ENCODE measurements around the gene NAA20. TPM values are rescaled to one million over a fixed set of nuclear protein-coding genes. Genes with fewer than 3 reads are reported as not detected.

NAA20 gene
- total RNA-seq, 1 donor from 2014 or later = 53.6 TPM

GRCh38 chr20:20063941-20064702, 47.0 kb downstream of the NAA20 start:
- no peak for DNase-seq (ENCODE audit: low read depth)
- TF ChIP-seq, protein P1, sequence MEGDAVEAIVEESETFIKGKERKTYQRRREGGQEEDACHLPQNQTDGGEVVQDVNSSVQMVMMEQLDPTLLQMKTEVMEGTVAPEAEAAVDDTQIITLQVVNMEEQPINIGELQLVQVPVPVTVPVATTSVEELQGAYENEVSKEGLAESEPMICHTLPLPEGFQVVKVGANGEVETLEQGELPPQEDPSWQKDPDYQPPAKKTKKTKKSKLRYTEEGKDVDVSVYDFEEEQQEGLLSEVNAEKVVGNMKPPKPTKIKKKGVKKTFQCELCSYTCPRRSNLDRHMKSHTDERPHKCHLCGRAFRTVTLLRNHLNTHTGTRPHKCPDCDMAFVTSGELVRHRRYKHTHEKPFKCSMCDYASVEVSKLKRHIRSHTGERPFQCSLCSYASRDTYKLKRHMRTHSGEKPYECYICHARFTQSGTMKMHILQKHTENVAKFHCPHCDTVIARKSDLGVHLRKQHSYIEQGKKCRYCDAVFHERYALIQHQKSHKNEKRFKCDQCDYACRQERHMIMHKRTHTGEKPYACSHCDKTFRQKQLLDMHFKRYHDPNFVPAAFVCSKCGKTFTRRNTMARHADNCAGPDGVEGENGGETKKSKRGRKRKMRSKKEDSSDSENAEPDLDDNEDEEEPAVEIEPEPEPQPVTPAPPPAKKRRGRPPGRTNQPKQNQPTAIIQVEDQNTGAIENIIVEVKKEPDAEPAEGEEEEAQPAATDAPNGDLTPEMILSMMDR (IDR thresholded peaks at IDR 0.05; ENCODE audit: insufficient read depth, low read length, poor library complexity, severe bottlenecking) = no peak
- Histone ChIP-seq H3K4me3 (ENCODE audit: low read depth, low read length) (no peak overlapping the region), H3K27me3 (ENCODE audit: control insufficient read depth, insufficient read depth, low read length) (no peaks in the 10 kb centered on the region), H3K36me3 (ENCODE audit: control insufficient read depth, insufficient read depth, low read length) (no peaks in the 10 kb centered on the region)

DNA sequence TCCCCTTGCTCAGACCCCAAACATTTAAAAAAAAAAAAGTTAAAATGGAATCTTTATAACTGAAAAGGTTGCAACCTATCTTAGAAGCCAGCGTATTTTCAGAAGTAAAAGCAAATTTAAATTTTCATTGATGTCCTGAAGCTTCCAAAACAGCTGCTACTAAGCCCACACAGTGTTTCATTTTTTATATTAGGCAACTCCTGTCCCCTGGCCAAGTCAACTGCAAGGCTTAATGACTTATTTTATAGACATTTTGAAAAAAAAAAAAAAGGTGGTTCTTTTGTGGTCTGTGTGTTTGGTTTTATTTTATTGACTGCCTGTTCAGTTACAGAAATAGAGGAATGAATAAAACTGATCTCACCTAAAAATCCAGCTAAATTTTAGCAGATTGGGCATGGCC, 48.2 kb downstream of the NAA20 start:
- DNase-seq (ENCODE audit: low read depth) = no peak

GRCh38 chr20:20070871-20071726, 53.9 kb downstream of the NAA20 start:
- no peak overlapping the region for H3K4me3 ChIP-seq (ENCODE audit: low read depth, low read length)
- TF ChIP-seq, protein P1 (IDR thresholded peaks at IDR 0.05; ENCODE audit: insufficient read depth, low read length, poor library complexity, severe bottlenecking) = no peak
- no peaks in the 10 kb centered on the region for H3K36me3 ChIP-seq (ENCODE audit: control insufficient read depth, insufficient read depth, low read length)
- no peaks in the 10 kb centered on the region for H3K27me3 ChIP-seq (ENCODE audit: control insufficient read depth, insufficient read depth, low read length)
- DNase-seq (ENCODE audit: low read depth) = no peak

More for the DNA sequence above, 48.2 kb downstream of the NAA20 start:
- TF ChIP-seq, protein P1 (IDR thresholded peaks at IDR 0.05; ENCODE audit: insufficient read depth, low read length, poor library complexity, severe bottlenecking) = no peak
- no peaks in the 10 kb centered on the region for H3K36me3 ChIP-seq (ENCODE audit: control insufficient read depth, insufficient read depth, low read length)
- H3K27me3 ChIP-seq (ENCODE audit: control insufficient read depth, insufficient read depth, low read length) = no peaks in the 10 kb centered on the region
- H3K4me3 ChIP-seq (ENCODE audit: low read depth, low read length) = no peak overlapping the region

GRCh38 chr20:20073801-20074371, 56.7 kb downstream of the NAA20 start:
- Histone ChIP-seq H3K27me3 (ENCODE audit: control insufficient read depth, insufficient read depth, low read length) (peaks cover under 1% of the 10 kb centered on the region), H3K36me3 (ENCODE audit: control insufficient read depth, insufficient read depth, low read length) (no peaks in the 10 kb centered on the region), H3K4me3 (ENCODE audit: low read depth, low read length) (no peak overlapping the region)
- TF ChIP-seq, protein P1 (IDR thresholded peaks at IDR 0.05; ENCODE audit: insufficient read depth, low read length, poor library complexity, severe bottlenecking) = no peak
- no peak for DNase-seq (ENCODE audit: low read depth)

GRCh38 chr20:20075032-20075431, 57.9 kb downstream of the NAA20 start:
- DNase-seq (ENCODE audit: low read depth) = no peak
- peaks cover 2% of the 10 kb centered on the region for H3K27me3 ChIP-seq (ENCODE audit: control insufficient read depth, insufficient read depth, low read length)
- no peaks in the 10 kb centered on the region for H3K36me3 ChIP-seq (ENCODE audit: control insufficient read depth, insufficient read depth, low read length)
- TF ChIP-seq, protein P1 (IDR thresholded peaks at IDR 0.05; ENCODE audit: insufficient read depth, low read length, poor library complexity, severe bottlenecking) = no peak
- H3K4me3 ChIP-seq (ENCODE audit: low read depth, low read length) = no peak overlapping the region
